ENCODE results near the gene DUOX1. TPM values are rescaled to one million over a fixed set of nuclear protein-coding genes. Genes with fewer than 3 reads are reported as not detected.

The DUOX1 gene
- total and polyA plus RNA-seq, 7 donors, result 0.03 to 0.94 (median 0.46) TPM

DNA sequence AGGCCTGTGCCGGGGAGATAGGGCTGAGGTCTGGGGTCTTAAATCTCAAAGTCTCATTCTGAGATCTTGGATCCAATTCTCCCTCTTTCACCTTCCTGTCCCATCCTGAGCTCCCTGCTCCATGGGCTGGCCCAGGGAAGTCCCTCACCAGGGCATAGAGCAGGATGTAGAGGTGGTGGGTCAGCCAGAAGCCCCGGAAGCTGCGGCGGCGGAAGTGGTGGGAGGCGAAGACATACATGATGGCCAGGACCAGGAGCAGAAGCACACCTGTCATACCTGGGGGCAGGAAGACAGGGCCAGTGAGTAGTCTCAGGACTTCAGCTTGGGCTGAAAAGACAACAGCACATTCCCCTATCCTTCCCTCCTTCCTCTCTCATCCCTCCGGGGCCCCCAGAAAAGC, 32.3 kb upstream of the DUOX1 start:
- Histone ChIP-seq H3K27ac (no peak overlapping the region), H3K4me3 (no peak overlapping the region), H3K9me3 (no peaks in the 10 kb centered on the region), H3K27me3 (ENCODE audit: insufficient read depth in 3 of 3, low read length in 2 of 3) (peaks cover 0 to 1% (median 0%) of the 10 kb centered on the region in 3 donors), H3K36me3 (ENCODE audit: insufficient read depth in 1 of 2, low read depth in 1 of 2) (no peaks in the 10 kb centered on the region), H3K4me1 (no peaks in the 10 kb centered on the region)
- WGBS, 3 donors, result 87 to 92% (median 89%) methylated on average over 7 of the region's 7 CpGs
- TF ChIP-seq, protein P1, sequence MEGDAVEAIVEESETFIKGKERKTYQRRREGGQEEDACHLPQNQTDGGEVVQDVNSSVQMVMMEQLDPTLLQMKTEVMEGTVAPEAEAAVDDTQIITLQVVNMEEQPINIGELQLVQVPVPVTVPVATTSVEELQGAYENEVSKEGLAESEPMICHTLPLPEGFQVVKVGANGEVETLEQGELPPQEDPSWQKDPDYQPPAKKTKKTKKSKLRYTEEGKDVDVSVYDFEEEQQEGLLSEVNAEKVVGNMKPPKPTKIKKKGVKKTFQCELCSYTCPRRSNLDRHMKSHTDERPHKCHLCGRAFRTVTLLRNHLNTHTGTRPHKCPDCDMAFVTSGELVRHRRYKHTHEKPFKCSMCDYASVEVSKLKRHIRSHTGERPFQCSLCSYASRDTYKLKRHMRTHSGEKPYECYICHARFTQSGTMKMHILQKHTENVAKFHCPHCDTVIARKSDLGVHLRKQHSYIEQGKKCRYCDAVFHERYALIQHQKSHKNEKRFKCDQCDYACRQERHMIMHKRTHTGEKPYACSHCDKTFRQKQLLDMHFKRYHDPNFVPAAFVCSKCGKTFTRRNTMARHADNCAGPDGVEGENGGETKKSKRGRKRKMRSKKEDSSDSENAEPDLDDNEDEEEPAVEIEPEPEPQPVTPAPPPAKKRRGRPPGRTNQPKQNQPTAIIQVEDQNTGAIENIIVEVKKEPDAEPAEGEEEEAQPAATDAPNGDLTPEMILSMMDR (IDR thresholded peaks at IDR 0.05), result no peak
- ATAC-seq, result no peak
- intact Hi-C loops (cut with DNase I), result no loop called here
- no peak for DNase-seq

DNA sequence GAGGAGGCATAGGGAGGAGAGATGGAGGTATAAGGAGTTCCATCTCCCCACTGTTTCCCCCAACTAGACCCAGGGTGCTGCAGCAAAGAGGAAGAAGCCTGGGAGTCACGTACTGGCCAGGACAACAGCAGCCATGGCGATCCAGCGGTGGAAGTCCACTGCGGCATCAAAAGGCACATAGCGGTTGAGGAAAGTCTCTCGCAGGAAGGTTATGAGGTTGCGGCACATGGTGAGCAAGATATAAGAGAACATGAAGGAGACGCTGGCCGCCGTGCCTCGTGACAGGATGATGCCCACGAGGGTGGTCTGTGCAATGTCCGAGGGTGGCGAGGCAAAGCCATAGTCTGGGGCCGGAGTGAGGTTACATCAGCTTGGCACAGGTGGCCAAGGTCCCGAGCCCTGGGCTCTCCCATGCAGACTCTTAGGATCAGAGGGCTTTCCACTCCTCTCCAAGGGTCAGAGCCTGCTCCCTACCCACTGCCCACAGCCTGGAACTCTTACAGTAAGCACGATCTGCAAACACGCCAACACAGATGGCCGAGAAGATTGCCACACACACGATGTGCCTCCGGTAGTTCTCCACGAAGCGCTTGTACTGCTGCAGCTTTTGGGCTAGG, 30.1 kb upstream of the DUOX1 start:
- Histone ChIP-seq H3K9me3 (no peaks in the 10 kb centered on the region), H3K4me3 (no peak overlapping the region), H3K36me3 (ENCODE audit: insufficient read depth in 1 of 2, low read depth in 1 of 2) (no peaks in the 10 kb centered on the region), H3K27ac (no peak overlapping the region), H3K4me1 (no peaks in the 10 kb centered on the region), H3K27me3 (ENCODE audit: insufficient read depth in 3 of 3, low read length in 2 of 3) (peaks cover 0 to 1% (median 0%) of the 10 kb centered on the region in 3 donors)
- DNase-seq, result no peak
- intact Hi-C loops (cut with DNase I), result no loop called here
- ATAC-seq, result no peak
- WGBS, 3 donors, result 83 to 88% (median 84%) methylated on average over 23 of the region's 23 CpGs
- TF ChIP-seq, protein P1 (IDR thresholded peaks at IDR 0.05), result no peak

DNA sequence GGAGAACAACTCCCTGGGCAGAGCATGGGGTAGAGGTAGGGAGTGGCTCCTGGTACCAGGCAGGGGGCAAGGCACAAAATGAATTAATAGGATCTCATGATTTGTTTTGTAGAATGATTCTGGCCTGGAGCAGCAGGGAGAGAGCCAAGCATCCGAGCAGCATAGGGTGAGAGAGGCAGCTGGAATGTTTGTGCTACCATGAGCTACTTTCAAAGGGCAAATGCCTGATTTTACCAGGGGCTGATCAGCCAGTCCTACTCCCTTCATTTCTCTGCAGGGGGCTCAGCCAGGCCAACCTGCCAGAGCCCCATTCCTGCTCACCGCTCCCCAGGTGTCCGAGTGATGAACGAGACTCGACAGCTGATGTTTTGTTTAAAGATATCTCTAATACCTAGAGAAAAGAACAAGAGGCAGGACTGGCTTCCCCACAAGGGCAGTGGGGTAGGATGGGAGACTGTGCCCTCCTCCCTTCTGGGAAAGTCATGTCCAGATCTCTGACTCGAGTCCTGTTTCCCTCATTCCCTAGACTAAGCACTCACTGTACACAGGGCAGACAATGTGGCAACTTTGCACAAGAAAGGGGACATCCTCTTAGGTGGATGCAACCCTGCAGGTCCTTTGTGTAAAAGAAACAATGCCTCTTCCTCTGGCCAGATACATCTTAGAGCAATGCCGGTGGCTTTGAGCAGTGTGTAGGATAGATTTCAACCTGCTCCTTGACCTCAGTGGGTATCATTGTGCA, 28.7 kb upstream of the DUOX1 start:
- Histone ChIP-seq H3K4me1 (no peaks in the 10 kb centered on the region), H3K27ac (no peak overlapping the region), H3K9me3 (no peaks in the 10 kb centered on the region), H3K27me3 (ENCODE audit: insufficient read depth in 3 of 3, low read length in 2 of 3) (peaks cover 0 to 1% (median 0%) of the 10 kb centered on the region in 3 donors), H3K36me3 (ENCODE audit: insufficient read depth in 1 of 2, low read depth in 1 of 2) (no peaks in the 10 kb centered on the region), H3K4me3 (no peak overlapping the region)
- ATAC-seq (no peak), DNase-seq (no peak)
- intact Hi-C loops (cut with DNase I), result no loop called here
- 51 to 57% (median 52%) methylated on average over 7 of the region's 7 CpGs for WGBS, 3 donors
- TF ChIP-seq, protein P1 (IDR thresholded peaks at IDR 0.05), result no peak

DNA sequence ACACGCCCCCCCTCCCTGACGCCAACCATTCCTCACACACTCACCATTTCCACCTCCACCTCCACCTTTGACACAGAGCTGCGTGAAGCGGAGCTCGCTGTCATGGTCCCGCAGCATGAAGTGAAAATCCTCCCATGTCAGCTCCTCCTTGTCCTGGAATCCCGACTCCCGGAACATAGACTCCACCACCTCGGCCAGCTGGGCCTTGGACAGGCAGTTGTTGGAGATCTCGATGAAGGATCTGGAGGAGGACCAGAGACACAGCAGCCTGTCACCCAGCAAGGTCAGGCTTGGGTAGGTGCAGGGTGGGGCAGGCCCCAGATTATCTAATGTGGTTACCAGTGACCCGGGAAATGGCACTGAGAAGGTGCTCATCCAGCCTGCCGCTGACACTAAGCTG, 28.0 kb upstream of the DUOX1 start:
- Histone ChIP-seq H3K27me3 (ENCODE audit: insufficient read depth in 3 of 3, low read length in 2 of 3) (peaks cover 0 to 1% (median 0%) of the 10 kb centered on the region in 3 donors), H3K4me3 (no peak overlapping the region), H3K27ac (no peak overlapping the region), H3K4me1 (no peaks in the 10 kb centered on the region), H3K36me3 (ENCODE audit: insufficient read depth in 1 of 2, low read depth in 1 of 2) (no peaks in the 10 kb centered on the region), H3K9me3 (no peaks in the 10 kb centered on the region)
- DNase-seq (no peak), ATAC-seq (no peak)
- TF ChIP-seq, protein P1 (IDR thresholded peaks at IDR 0.05), result no peak
- intact Hi-C loops (cut with DNase I), result no loop called here
- 86 to 87% (median 87%) methylated on average over 12 of the region's 12 CpGs for WGBS, 3 donors
